ENCODE data around the gene CLTA. TPM values are rescaled to one million over a fixed set of nuclear protein-coding genes. Genes with fewer than 3 reads are reported as not detected.
A peak's percentile ranks its signal among the peaks of the same experiment; 100 is the strongest.

Gene CLTA, protein sequence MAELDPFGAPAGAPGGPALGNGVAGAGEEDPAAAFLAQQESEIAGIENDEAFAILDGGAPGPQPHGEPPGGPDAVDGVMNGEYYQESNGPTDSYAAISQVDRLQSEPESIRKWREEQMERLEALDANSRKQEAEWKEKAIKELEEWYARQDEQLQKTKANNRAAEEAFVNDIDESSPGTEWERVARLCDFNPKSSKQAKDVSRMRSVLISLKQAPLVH
- total RNA-seq = 114 TPM

GRCh38 chr9:36190388-36191289 is at the start of gene CLTA:
Gene CLTA (plus strand): TSS chr9:36190921. CDS start chr9:36191057, 136 bp downstream.
- peak within 1 kb of the TSS; percentile 94 for H3K27ac ChIP-seq (ENCODE audit: low read depth, low read length)
- H3K4me3 ChIP-seq (ENCODE audit: low read length in 3 of 3) = peak within 1 kb of the TSS; percentile 88 to 96 (median 94)
- peaks cover 25 to 43% (median 39%) of the 10 kb centered on the region in 3 donors for H3K4me1 ChIP-seq (ENCODE audit: control insufficient read depth in 3 of 3, insufficient read depth in 3 of 3, low read length in 3 of 3)
- no peaks in the 10 kb centered on the region for H3K27me3 ChIP-seq (ENCODE audit: control insufficient read depth in 3 of 3, insufficient read depth in 3 of 3, low read length in 3 of 3)
- peak within 1 kb of the TSS; percentile 92 to 98 (median 93) for H3K9ac ChIP-seq (ENCODE audit: low read depth in 1 of 3, low read length in 3 of 3)
- H3K36me3 ChIP-seq (ENCODE audit: control insufficient read depth in 3 of 3, insufficient read depth in 3 of 3, low read length in 3 of 3) = no peaks in the 10 kb centered on the region
- no peaks in the 10 kb centered on the region for H3K9me3 ChIP-seq (ENCODE audit: control insufficient read depth in 3 of 3, low read length in 3 of 3)

DNA sequence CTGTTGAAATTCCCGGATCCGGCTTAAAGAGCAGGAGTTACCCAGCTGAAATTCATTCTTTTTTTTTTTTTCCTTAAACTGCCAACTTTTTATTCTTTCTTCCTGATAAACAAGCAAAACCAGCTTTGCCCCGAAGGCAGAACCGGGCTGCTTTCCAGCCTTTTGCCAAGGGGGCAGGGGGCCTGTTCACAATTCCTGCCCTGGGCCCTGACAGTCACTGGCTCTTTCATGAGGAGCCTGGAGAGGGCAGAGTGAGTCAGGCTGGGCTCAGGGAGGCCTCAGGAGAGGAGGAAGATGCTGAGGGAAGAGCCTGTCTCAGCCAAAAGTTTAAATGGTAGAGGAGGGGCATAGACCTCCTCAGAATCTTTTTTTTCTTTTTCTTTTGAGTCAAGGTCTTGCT is 49.4 kb upstream of the CLTA start:
- Histone ChIP-seq H3K9ac (ENCODE audit: low read depth in 1 of 3, low read length in 3 of 3) (no peak overlapping the region), H3K4me3 (ENCODE audit: low read length in 3 of 3) (no peak overlapping the region), H3K4me1 (ENCODE audit: control insufficient read depth in 3 of 3, insufficient read depth in 3 of 3, low read length in 3 of 3) (peaks cover 27 to 38% (median 38%) of the 10 kb centered on the region in 3 donors), H3K36me3 (ENCODE audit: control insufficient read depth in 3 of 3, insufficient read depth in 3 of 3, low read length in 3 of 3) (peaks cover 0 to 4% (median 0%) of the 10 kb centered on the region in 3 donors), H3K27me3 (ENCODE audit: control insufficient read depth in 3 of 3, insufficient read depth in 3 of 3, low read length in 3 of 3) (peaks cover 2 to 19% (median 8%) of the 10 kb centered on the region in 3 donors), H3K27ac (ENCODE audit: low read depth, low read length) (peak overlapping the region; percentile 75), H3K9me3 (ENCODE audit: control insufficient read depth in 3 of 3, low read length in 3 of 3) (peaks cover 0 to 3% (median 0%) of the 10 kb centered on the region in 3 donors)

DNA sequence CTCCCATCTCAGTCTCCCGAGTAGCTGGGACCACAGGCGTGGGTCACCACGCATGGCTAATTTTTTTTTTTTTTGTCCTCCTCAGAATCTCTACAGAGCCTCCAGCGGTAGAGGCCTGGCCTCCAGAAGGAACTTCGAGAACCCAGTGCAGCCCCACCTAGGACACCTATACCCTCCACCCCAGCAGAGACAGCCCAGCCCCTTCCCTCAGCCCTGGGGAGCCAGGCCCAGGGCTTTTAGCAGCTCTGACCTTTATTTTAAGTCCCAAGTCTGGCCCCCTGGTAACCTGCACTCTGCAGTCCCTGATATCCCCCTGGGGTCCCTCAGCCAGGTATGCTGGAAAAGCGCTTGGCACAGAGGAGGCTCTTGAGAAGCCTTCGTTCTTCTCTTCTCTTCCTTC is 49.0 kb upstream of the CLTA start:
- Histone ChIP-seq H3K9me3 (ENCODE audit: control insufficient read depth in 3 of 3, low read length in 3 of 3) (peaks cover 0 to 3% (median 0%) of the 10 kb centered on the region in 3 donors), H3K27ac (ENCODE audit: low read depth, low read length) (peak overlapping the region; percentile 75), H3K9ac (ENCODE audit: low read depth in 1 of 3, low read length in 3 of 3) (no peak overlapping the region), H3K4me1 (ENCODE audit: control insufficient read depth in 3 of 3, insufficient read depth in 3 of 3, low read length in 3 of 3) (peaks cover 27 to 38% (median 36%) of the 10 kb centered on the region in 3 donors), H3K36me3 (ENCODE audit: control insufficient read depth in 3 of 3, insufficient read depth in 3 of 3, low read length in 3 of 3) (peaks cover 0 to 4% (median 0%) of the 10 kb centered on the region in 3 donors), H3K4me3 (ENCODE audit: low read length in 3 of 3) (no peak overlapping the region), H3K27me3 (ENCODE audit: control insufficient read depth in 3 of 3, insufficient read depth in 3 of 3, low read length in 3 of 3) (peaks cover 2 to 19% (median 8%) of the 10 kb centered on the region in 3 donors)

DNA sequence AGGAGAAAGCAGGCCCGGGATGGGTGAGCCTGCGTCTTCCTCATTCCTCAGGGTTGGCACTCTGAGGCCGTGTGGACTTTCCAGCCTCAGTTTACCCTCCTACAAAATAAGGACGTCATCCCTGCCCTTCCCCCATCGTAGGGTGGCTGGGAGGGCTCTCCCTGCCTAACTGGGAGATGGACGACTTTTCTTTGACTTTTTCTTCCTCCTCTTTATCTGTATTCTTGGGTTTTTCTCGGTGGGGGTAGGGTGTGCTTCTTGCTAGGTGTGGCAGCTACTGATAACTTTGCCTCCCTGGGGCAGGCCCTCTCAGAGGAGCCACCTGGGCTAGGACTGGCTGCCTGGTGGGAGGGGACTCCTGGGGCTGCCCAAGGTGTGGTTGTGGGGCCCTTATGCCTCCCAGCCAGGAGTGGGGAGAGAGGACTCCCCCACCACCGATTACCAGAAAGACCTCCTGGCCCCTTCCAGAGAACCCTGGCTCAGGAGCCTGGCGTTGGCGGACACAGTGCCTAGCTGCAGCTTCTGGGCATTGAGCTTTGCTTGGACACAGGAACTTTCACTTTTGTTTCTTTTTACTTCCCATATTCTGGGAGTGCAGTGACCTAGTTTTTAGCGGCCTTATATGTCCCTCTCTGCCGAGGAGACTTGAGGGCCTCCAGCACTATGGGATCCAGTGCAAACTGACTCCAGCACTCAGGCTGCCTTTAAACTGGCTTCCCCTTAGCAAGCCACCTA is 48.0 kb upstream of the CLTA start:
- H3K4me3 ChIP-seq (ENCODE audit: low read length in 3 of 3) = peak overlapping the region; percentile 17 to 54 (median 41)
- peaks cover 0 to 4% (median 0%) of the 10 kb centered on the region in 3 donors for H3K36me3 ChIP-seq (ENCODE audit: control insufficient read depth in 3 of 3, insufficient read depth in 3 of 3, low read length in 3 of 3)
- peak overlapping the region; percentile 15 to 62 (median 47) for H3K9ac ChIP-seq (ENCODE audit: low read depth in 1 of 3, low read length in 3 of 3)
- peak overlapping the region; percentile 75 for H3K27ac ChIP-seq (ENCODE audit: low read depth, low read length)
- H3K9me3 ChIP-seq (ENCODE audit: control insufficient read depth in 3 of 3, low read length in 3 of 3) = peaks cover 0 to 3% (median 0%) of the 10 kb centered on the region in 3 donors
- H3K27me3 ChIP-seq (ENCODE audit: control insufficient read depth in 3 of 3, insufficient read depth in 3 of 3, low read length in 3 of 3) = peaks cover 2 to 11% (median 3%) of the 10 kb centered on the region in 3 donors
- peaks cover 19 to 34% (median 33%) of the 10 kb centered on the region in 3 donors for H3K4me1 ChIP-seq (ENCODE audit: control insufficient read depth in 3 of 3, insufficient read depth in 3 of 3, low read length in 3 of 3)

DNA sequence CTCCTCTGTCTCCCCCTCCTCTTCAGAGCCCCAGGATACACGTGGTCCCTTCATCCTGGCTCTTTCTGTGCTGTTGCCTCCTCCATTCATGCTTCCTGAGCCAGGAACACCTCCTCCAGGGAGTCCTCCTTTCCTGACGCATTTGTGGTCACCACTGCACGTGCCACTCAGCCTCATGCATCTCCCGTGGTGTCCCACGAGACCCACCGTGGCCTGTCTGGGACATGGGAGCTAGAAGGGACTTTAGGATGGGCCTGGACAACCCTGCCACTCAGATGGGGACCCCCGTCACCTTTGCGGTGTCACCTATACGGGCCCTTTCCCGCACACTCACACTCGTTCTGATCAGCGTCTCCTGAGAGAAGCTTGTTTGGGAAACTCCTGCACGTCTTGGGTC is 47.5 kb upstream of the CLTA start:
- peak overlapping the region; percentile 17 to 45 (median 41) for H3K4me3 ChIP-seq (ENCODE audit: low read length in 3 of 3)
- peaks cover 18 to 35% (median 33%) of the 10 kb centered on the region in 3 donors for H3K4me1 ChIP-seq (ENCODE audit: control insufficient read depth in 3 of 3, insufficient read depth in 3 of 3, low read length in 3 of 3)

DNA sequence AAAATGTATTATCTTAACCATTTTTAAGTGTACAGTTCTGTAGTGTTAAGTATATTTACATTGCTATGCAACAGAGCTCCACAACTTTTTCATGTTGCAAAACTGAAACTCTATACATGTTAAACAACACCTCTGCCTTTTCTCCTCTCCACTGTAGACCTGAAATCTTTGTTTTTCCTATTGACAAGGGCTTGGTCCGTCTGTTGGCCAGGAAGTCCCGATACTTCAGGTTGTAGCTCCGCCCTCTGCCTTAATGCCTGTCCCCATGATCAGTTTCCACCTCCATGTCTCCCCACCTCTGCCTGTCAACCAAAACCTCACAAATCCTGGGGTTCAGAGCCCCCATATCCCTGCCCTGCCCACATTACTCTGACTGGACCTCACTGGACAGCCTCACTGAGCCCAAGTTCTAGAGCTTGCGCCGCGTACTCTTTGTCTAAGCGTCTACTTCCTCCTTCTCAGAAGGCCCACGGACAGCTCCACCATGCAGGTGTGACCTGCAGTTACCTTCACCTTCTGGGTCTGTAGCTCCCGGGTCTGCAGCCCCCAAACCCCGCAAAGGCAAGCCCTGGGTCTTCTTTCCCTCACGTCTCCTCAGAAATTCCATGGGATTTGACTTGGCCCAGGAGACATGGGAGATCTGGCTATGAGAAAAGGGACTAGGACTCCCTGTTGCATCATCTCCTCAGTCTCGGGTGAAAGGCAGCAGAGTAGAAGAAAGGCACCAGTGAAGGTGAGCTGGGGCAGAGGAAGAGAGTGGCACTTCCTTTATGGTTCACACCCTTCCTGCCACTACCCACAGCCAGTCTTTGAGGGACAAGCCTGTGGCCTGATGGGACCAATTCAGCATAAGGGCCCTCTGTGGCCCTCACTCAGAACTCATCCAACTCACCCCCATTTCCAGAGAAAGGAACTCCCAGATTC is 46.1 kb upstream of the CLTA start:
- Histone ChIP-seq H3K9me3 (ENCODE audit: control insufficient read depth in 3 of 3, low read length in 3 of 3) (peaks cover 0 to 3% (median 0%) of the 10 kb centered on the region in 3 donors), H3K4me1 (ENCODE audit: control insufficient read depth in 3 of 3, insufficient read depth in 3 of 3, low read length in 3 of 3) (peaks cover 27 to 45% (median 40%) of the 10 kb centered on the region in 3 donors), H3K36me3 (ENCODE audit: control insufficient read depth in 3 of 3, insufficient read depth in 3 of 3, low read length in 3 of 3) (peaks cover 0 to 4% (median 0%) of the 10 kb centered on the region in 3 donors), H3K27me3 (ENCODE audit: control insufficient read depth in 3 of 3, insufficient read depth in 3 of 3, low read length in 3 of 3) (peaks cover 0 to 2% (median 0%) of the 10 kb centered on the region in 3 donors), H3K4me3 (ENCODE audit: low read length in 3 of 3) (no peak overlapping the region), H3K27ac (ENCODE audit: low read depth, low read length) (no peak overlapping the region), H3K9ac (ENCODE audit: low read depth in 1 of 3, low read length in 3 of 3) (no peak overlapping the region)

More for the DNA sequence above, 47.5 kb upstream of the CLTA start:
- H3K9ac ChIP-seq (ENCODE audit: low read depth in 1 of 3, low read length in 3 of 3) = peak overlapping the region; percentile 15 to 50 (median 47)
- peaks cover 0 to 3% (median 0%) of the 10 kb centered on the region in 3 donors for H3K9me3 ChIP-seq (ENCODE audit: control insufficient read depth in 3 of 3, low read length in 3 of 3)
- peak overlapping the region; percentile 75 for H3K27ac ChIP-seq (ENCODE audit: low read depth, low read length)
- H3K36me3 ChIP-seq (ENCODE audit: control insufficient read depth in 3 of 3, insufficient read depth in 3 of 3, low read length in 3 of 3) = peaks cover 0 to 4% (median 0%) of the 10 kb centered on the region in 3 donors
- H3K27me3 ChIP-seq (ENCODE audit: control insufficient read depth in 3 of 3, insufficient read depth in 3 of 3, low read length in 3 of 3) = peaks cover 0 to 8% (median 2%) of the 10 kb centered on the region in 3 donors

DNA sequence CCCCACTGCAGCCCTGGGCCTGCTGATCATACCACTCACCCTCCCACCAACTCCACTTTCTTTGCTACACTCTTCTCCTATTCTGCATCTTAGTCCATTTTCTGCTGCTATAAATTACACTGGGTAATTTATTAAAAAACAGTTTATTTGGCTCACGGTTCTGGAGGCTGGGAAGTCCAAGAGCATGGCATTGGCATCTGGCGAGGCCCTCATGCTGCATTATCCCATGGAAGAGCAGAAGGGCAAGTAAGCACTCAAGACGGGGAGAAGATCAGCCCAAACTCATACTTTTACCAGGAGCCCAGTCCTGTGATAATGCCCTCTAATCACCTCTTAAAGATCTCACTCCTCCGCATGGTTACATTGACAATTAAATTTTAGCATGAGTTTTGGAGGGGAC is 44.8 kb upstream of the CLTA start:
- Histone ChIP-seq H3K4me3 (ENCODE audit: low read length in 3 of 3) (no peak overlapping the region), H3K36me3 (ENCODE audit: control insufficient read depth in 3 of 3, insufficient read depth in 3 of 3, low read length in 3 of 3) (peaks cover 0 to 4% (median 2%) of the 10 kb centered on the region in 3 donors), H3K27me3 (ENCODE audit: control insufficient read depth in 3 of 3, insufficient read depth in 3 of 3, low read length in 3 of 3) (peaks cover 0 to 2% (median 0%) of the 10 kb centered on the region in 3 donors), H3K9ac (ENCODE audit: low read depth in 1 of 3, low read length in 3 of 3) (no peak overlapping the region), H3K4me1 (ENCODE audit: control insufficient read depth in 3 of 3, insufficient read depth in 3 of 3, low read length in 3 of 3) (peaks cover 26 to 41% (median 40%) of the 10 kb centered on the region in 3 donors), H3K27ac (ENCODE audit: low read depth, low read length) (no peak overlapping the region), H3K9me3 (ENCODE audit: control insufficient read depth in 3 of 3, low read length in 3 of 3) (peaks cover 0 to 3% (median 0%) of the 10 kb centered on the region in 3 donors)

DNA sequence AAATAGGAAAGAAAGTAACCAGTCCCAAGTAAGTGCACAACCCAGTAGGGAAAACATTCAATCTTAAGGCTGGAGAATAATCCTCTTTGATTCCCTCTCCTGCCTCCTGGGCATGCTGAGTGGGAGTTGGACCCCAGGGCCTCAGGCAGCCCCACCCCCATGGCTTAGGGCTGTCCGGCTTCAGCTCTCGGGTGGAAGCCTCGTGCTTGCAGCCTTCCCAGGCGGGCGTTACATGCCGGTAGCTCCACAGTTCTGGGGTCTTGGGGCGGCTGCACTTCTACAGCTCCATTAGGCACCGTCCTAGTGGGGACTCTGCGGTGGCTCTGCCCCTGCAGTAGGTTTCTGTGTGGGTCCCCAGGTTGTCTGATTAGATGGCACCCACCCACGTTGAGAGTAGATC is 44.1 kb upstream of the CLTA start:
- H3K36me3 ChIP-seq (ENCODE audit: control insufficient read depth in 3 of 3, insufficient read depth in 3 of 3, low read length in 3 of 3) = peaks cover 0 to 4% (median 2%) of the 10 kb centered on the region in 3 donors
- peaks cover 0 to 2% (median 0%) of the 10 kb centered on the region in 3 donors for H3K27me3 ChIP-seq (ENCODE audit: control insufficient read depth in 3 of 3, insufficient read depth in 3 of 3, low read length in 3 of 3)
- H3K27ac ChIP-seq (ENCODE audit: low read depth, low read length) = no peak overlapping the region
- H3K4me3 ChIP-seq (ENCODE audit: low read length in 3 of 3) = no peak overlapping the region
- H3K9ac ChIP-seq (ENCODE audit: low read depth in 1 of 3, low read length in 3 of 3) = no peak overlapping the region
- peaks cover 0 to 3% (median 0%) of the 10 kb centered on the region in 3 donors for H3K9me3 ChIP-seq (ENCODE audit: control insufficient read depth in 3 of 3, low read length in 3 of 3)
- peaks cover 27 to 40% (median 40%) of the 10 kb centered on the region in 3 donors for H3K4me1 ChIP-seq (ENCODE audit: control insufficient read depth in 3 of 3, insufficient read depth in 3 of 3, low read length in 3 of 3)
